ENCODE measurements around the gene FNDC3B.

- TF ChIP-seq POLR2A (IDR thresholded peaks at IDR 0.05; ENCODE audit: extremely low read depth, insufficient read length) (no peak), CTCF (IDR thresholded peaks at IDR 0.05; ENCODE audit: low read depth, low read length) (no peak)
Observed at GRCh38 chr3:172319595-172319994, 280.2 kb downstream of the FNDC3B start.
